BE2C (cell line): ENCODE data around the gene CHPF.

Experiments used
- DNase-seq: peaks from one replicate; pipeline ENCODE4 v3.0.0-alpha.2; 2020
- H3K27me3 ChIP-seq: fragments of 250-450 bp; sonication (Bioruptor Pico); 2 replicates; pipeline ENCODE4 v1.5.1; 2020; ENCODE audit warnings: mild to moderate bottlenecking
- H3K36me3 ChIP-seq: fragments of 250-450 bp; sonication (Bioruptor Pico); 2 replicates; pipeline ENCODE4 v1.5.1; 2020; ENCODE audit warnings: mild to moderate bottlenecking
- H3K4me1 ChIP-seq: fragments of 250-450 bp; sonication (Bioruptor Pico); 2 replicates; pipeline ENCODE4 v1.5.1; 2020
- H3K4me3 ChIP-seq: 2 replicates; pipeline ENCODE4 v1.5.1; 2011; ENCODE audit warnings: low read depth, low read length
- H3K9me3 ChIP-seq: fragments of 250-450 bp; sonication (Bioruptor Pico); 2 replicates; pipeline ENCODE4 v1.5.1; 2020
- TF ChIP-seq, protein P1 (sequence below): IDR thresholded peaks from 2 replicates; pipeline ENCODE4 v1.5.1; 2012; ENCODE audit warnings: mild to moderate bottlenecking, low read depth, low read length

Gene CHPF

GRCh38 chr2:219578811-219579613 lies 35.4 kb upstream of the CHPF start:
- Histone ChIP-seq H3K4me1 (peaks cover 19% of the 10 kb centered on the region), H3K4me3 (no peak overlapping the region), H3K9me3 (no peaks in the 10 kb centered on the region), H3K36me3 (no peaks in the 10 kb centered on the region), H3K27me3 (no peaks in the 10 kb centered on the region)
- TF ChIP-seq, protein P1, sequence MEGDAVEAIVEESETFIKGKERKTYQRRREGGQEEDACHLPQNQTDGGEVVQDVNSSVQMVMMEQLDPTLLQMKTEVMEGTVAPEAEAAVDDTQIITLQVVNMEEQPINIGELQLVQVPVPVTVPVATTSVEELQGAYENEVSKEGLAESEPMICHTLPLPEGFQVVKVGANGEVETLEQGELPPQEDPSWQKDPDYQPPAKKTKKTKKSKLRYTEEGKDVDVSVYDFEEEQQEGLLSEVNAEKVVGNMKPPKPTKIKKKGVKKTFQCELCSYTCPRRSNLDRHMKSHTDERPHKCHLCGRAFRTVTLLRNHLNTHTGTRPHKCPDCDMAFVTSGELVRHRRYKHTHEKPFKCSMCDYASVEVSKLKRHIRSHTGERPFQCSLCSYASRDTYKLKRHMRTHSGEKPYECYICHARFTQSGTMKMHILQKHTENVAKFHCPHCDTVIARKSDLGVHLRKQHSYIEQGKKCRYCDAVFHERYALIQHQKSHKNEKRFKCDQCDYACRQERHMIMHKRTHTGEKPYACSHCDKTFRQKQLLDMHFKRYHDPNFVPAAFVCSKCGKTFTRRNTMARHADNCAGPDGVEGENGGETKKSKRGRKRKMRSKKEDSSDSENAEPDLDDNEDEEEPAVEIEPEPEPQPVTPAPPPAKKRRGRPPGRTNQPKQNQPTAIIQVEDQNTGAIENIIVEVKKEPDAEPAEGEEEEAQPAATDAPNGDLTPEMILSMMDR, result no peak
- no peak for DNase-seq

GRCh38 chr2:219576505-219577388 lies 33.1 kb upstream of the CHPF start:
- Histone ChIP-seq H3K4me1 (peaks cover 27% of the 10 kb centered on the region), H3K36me3 (no peaks in the 10 kb centered on the region), H3K27me3 (no peaks in the 10 kb centered on the region), H3K4me3 (peak overlapping the region; percentile 47), H3K9me3 (no peaks in the 10 kb centered on the region)
- peak; percentile 69 for DNase-seq
- TF ChIP-seq, protein P1, result no peak

- H3K36me3 ChIP-seq, result no peaks in the 10 kb centered on the region
- H3K27me3 ChIP-seq, result no peaks in the 10 kb centered on the region
- H3K4me1 ChIP-seq, result peaks cover 28% of the 10 kb centered on the region
- TF ChIP-seq, protein P1, result no peak
- DNase-seq, result no peak
- peak overlapping the region; percentile 47; the same call in 1 of the 2 replicates for H3K4me3 ChIP-seq
- no peaks in the 10 kb centered on the region for H3K9me3 ChIP-seq
These were observed 32.2 kb upstream of the CHPF start for GRCh38 chr2:219575566-219576504.

DNA sequence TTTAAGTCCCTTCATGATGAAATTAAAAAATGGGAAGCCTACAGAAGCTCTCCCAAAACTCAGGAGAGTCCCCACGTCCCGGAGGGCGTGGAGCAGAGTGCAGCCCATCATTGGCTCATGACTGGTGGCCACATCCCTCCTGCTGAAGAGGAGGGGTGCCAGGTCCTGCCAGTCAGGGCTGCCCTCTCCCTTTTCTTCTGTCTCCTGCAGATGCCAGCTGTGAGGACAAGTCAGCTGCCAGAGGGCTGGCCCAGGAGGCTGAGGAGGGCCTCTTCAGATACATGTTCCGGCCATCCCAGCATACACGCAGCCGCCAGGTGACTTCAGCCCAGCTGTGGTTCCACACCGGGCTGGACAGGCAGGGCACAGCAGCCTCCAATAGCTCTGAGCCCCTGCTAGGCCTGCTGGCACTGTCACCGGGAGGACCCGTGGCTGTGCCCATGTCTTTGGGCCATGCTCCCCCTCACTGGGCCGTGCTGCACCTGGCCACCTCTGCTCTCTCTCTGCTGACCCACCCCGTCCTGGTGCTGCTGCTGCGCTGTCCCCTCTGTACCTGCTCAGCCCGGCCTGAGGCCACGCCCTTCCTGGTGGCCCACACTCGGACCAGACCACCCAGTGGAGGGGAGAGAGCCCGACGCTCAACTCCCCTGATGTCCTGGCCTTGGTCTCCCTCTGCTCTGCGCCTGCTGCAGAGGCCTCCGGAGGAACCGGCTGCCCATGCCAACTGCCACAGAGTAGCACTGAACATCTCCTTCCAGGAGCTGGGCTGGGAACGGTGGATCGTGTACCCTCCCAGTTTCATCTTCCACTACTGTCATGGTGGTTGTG lies 31.1 kb upstream of the CHPF start:
- no peak overlapping the region for H3K4me3 ChIP-seq
- H3K4me1 ChIP-seq, result peaks cover 28% of the 10 kb centered on the region
- no peaks in the 10 kb centered on the region for H3K27me3 ChIP-seq
- DNase-seq, result no peak
- TF ChIP-seq, protein P1, result no peak
- no peaks in the 10 kb centered on the region for H3K9me3 ChIP-seq
- H3K36me3 ChIP-seq, result peaks cover under 1% of the 10 kb centered on the region; the same call in 1 of the 2 replicates

GRCh38 chr2:219573166-219573565 lies 29.6 kb upstream of the CHPF start:
- peaks cover 34% of the 10 kb centered on the region for H3K4me1 ChIP-seq
- peaks cover 7% of the 10 kb centered on the region for H3K36me3 ChIP-seq
- no peak for DNase-seq
- H3K4me3 ChIP-seq, result no peak overlapping the region
- TF ChIP-seq, protein P1, result no peak
- no peaks in the 10 kb centered on the region for H3K9me3 ChIP-seq
- no peaks in the 10 kb centered on the region for H3K27me3 ChIP-seq
